Measurements from ENCODE around the gene SMKR1.

GRCh38 chr7:129464194-129464593 lies 38.1 kb upstream of the SMKR1 start:
- TF ChIP-seq POLR2A (IDR thresholded peaks at IDR 0.05): no peak
- TF ChIP-seq CTCF (IDR thresholded peaks at IDR 0.05): no peak

Data from adrenal gland (tissue), 5 donors.